T-helper 17 cell (primary cell): ENCODE measurements around the gene SPOCK2. TPM values are rescaled to one million over a fixed set of nuclear protein-coding genes. Genes with fewer than 3 reads are reported as not detected.
A peak's percentile ranks its signal among the peaks of the same experiment; 100 is the strongest.

Experiments used
- ATAC-seq: fragments of 150-1000 bp; cut with Tn5 transposase; 2 replicates; pipeline ENCODE4 v1.10.0; 2021; ENCODE audit warnings: mild to moderate bottlenecking, moderate library complexity
- DNase-seq, 3 donors: peaks; one replicate each; pipeline versions ENCODE4 v3.0.0 to v3.0.0-alpha.2; 2020 to 2021
- H3K9me3 ChIP-seq: one replicate; pipeline ENCODE4 v1.7.0; 2013; ENCODE audit warnings: low read length, mild to moderate bottlenecking; ENCODE audit not compliant: control insufficient read depth, poor library complexity, severe bottlenecking
- H3K27ac Mint-ChIP-seq: one replicate; pipeline ENCODE4 v1.8.0; 2022; ENCODE audit warnings: mild to moderate bottlenecking, moderate library complexity, mixed read lengths
- H3K27me3 Mint-ChIP-seq: one replicate; pipeline ENCODE4 v1.8.0; 2022; ENCODE audit warnings: mixed read lengths
- H3K36me3 Mint-ChIP-seq: one replicate; pipeline ENCODE4 v1.8.0; 2022; ENCODE audit warnings: low read depth, mixed read lengths
- H3K4me1 Mint-ChIP-seq: one replicate; pipeline ENCODE4 v1.8.0; 2022; ENCODE audit warnings: mild to moderate bottlenecking, mixed read lengths
- H3K4me3 Mint-ChIP-seq: one replicate; pipeline ENCODE4 v1.8.0; 2022; ENCODE audit warnings: mild to moderate bottlenecking, moderate library complexity, mixed read lengths
- total RNA-seq, 4 donors: library from RNA in 2 of 4; stranded (reverse) in 2 of 4; gene quantifications; one replicate each; pipeline ENCODE4 v1.2.3 and lab custom pipeline; 2022 to 2026

The SPOCK2 gene
- total RNA-seq, 2 donors from 2014 or later: 603 to 772 TPM

DNA sequence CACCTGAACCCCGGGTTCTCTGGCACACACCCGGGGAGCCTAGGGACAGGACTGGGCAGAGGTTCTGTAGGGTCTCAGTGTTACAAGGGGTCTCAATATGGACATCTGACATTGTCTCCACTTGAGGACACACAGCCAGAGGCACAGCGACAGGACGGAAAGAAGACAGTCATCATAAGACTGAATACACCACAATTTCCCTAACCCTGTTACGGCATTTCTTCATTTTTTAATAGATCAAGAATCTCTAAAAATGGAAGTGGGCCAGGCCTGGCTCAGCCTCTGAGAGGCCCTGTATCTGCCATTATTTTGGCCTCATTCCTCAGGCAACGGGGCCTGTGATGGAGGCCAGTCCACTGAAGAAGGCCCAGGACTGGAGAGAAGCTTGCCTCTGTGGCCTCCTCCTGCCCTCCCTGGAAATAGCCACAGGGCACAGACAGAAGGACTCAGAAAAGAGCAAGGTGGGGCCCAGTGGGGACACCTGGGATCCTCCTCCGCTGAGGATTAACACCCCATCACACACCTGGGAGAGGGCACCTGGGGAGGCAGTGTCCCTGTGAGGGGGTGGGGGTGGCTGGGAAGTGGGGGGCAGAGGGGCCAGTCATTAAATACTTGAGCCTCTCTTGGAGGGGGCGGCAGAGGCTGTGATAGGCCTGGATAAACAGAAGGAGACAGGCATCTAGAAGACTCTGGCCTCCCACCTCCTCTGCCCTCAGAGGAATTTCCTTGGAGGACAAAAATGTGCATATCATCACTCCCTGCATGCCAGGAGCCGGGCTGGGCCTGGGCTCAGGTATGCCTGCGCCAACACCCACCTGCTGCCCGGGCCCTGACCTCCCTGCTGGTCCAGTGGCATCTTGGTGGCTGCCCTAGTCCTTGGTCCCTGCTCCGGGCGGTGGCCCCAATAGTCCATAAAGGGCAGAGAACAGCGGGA, 8.0 kb downstream of the SPOCK2 start:
- no peaks in the 10 kb centered on the region for H3K27me3 Mint-ChIP-seq
- H3K9me3 ChIP-seq: no peaks in the 10 kb centered on the region
- peak overlapping the region; percentile 99 for H3K27ac Mint-ChIP-seq
- H3K4me1 Mint-ChIP-seq: peaks cover 83% of the 10 kb centered on the region
- H3K36me3 Mint-ChIP-seq: peaks cover 9% of the 10 kb centered on the region
- ATAC-seq: no peak
- no peak for DNase-seq
- peak overlapping the region; percentile 99 for H3K4me3 Mint-ChIP-seq

DNA sequence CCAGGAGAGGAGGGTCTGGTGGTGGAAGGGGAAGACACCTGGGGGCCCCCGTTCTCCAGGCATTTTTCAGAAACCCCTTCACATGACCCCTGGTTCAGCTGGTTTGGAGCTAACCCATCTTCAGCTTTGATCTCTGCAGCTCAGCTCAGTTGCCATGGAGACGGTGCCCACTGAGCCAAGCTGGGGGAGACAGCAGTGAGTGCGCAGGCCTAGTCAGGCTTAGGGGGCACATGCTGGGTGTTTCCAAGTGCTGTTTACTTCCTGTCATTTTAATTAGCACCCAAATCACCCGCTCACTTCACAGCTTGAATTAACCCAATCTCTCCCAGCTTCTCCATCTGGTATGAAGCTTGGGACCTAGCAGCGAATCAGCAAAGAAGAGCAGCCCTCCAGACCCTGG, 9.0 kb downstream of the SPOCK2 start:
- peaks cover 6% of the 10 kb centered on the region for H3K36me3 Mint-ChIP-seq
- peak overlapping the region; percentile 99 for H3K4me3 Mint-ChIP-seq
- H3K27ac Mint-ChIP-seq: peak overlapping the region; percentile 99
- peaks cover 83% of the 10 kb centered on the region for H3K4me1 Mint-ChIP-seq
- no peaks in the 10 kb centered on the region for H3K9me3 ChIP-seq
- DNase-seq (peak; percentile 40 to 67 (median 50)), ATAC-seq (peak; percentile 56)
- no peaks in the 10 kb centered on the region for H3K27me3 Mint-ChIP-seq

DNA sequence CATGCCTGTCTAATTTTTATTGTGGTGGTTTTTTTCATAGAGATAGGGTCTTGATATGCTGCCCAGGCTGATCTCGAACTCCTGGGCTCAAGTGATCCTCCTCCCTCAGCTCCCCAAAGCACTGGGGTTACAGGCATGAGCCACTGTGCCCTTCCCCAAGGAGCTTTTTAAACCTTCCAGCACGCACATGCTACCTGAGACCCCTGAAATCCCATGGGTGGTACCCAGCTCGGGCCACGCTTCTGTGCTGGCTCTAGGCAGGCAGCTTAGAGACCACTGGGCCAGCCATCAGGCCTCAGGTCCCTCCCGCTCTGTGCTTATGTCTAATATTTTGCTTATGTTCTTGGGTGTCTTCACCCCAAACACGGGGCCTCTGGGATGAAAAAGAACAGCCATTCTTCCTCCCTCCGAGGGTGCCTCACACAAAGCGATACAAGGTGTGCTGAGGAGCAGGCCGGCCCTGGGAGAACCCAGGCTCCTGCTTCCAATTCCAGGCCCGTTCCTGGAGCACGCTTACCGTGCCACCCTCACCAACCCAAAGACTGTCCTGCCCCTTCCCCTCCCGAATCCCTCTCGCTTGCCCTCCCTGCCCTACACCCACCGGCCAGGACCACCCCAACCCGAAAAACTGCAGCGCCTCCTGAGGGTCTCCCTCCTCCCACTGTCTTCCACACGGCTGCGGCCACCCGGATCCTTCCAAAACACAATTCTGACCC, 10.9 kb downstream of the SPOCK2 start:
- DNase-seq (no peak), ATAC-seq (no peak)
- no peaks in the 10 kb centered on the region for H3K27me3 Mint-ChIP-seq
- peak overlapping the region; percentile 99 for H3K27ac Mint-ChIP-seq
- peaks cover 6% of the 10 kb centered on the region for H3K36me3 Mint-ChIP-seq
- peaks cover 73% of the 10 kb centered on the region for H3K4me1 Mint-ChIP-seq
- peak overlapping the region; percentile 84 for H3K4me3 Mint-ChIP-seq
- no peaks in the 10 kb centered on the region for H3K9me3 ChIP-seq

DNA sequence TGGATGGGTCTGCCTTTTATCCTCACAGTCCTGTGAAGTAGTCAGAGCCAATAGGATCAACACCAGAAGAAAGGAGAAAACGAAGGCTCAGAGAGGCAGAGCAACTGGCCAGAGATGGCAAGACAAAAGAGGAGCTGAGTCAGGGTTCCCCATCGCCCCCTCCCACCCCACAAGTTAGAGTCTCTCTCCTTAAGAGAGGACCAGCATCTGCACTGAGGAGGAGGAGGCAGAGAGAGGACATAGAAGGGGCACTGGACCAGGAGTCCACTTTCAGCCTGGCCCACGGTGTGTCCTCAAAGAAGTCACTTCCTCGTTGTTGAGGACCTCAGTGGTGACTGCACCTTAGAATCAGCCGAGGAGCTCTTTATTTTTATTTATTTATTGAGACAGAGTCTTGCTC, 11.6 kb downstream of the SPOCK2 start:
- Mint-ChIP-seq H3K4me1 (peaks cover 66% of the 10 kb centered on the region), H3K4me3 (peak overlapping the region; percentile 84), H3K36me3 (peaks cover 6% of the 10 kb centered on the region), H3K27ac (peak overlapping the region; percentile 99), H3K27me3 (no peaks in the 10 kb centered on the region)
- DNase-seq: no peak
- no peak for ATAC-seq
- no peaks in the 10 kb centered on the region for H3K9me3 ChIP-seq

DNA sequence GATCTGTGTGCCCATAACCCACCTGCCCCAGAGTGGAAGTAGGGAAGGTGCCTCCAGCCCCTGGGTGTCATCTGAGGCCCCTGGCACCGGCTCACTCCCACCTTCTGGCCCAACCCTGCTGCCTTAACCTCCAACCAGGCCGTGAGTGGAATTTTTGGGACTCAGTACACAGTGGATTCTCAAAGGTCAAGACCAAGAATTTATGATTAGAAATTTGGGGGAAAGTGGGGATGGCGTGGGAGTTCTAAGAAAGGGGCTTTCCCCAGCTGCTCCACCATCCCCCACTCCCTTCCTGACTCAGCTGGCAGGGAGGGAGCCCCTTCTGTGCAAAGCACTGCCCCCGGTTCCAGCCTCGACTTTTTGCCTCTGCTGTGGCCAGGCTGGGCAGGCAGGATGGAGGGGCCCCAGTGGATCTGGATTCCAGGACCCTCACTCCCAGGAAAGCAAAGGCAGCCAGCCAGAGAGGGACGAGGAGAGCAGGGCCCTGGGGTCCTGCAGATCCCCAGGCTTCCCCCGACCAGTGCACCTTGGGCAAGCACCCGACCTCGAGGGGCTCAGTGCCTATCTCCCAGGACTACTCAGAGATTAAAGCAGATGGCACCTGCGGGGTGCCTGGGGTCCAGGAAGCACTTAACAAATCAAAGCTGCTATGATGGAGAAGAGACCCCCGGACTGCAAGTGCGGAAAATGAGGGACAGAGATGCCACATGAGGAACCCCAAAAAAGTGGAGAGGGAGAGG, 12.8 kb downstream of the SPOCK2 start:
- DNase-seq (no peak), ATAC-seq (no peak)
- Mint-ChIP-seq H3K36me3 (peaks cover 6% of the 10 kb centered on the region), H3K4me3 (peak overlapping the region; percentile 84), H3K27me3 (no peaks in the 10 kb centered on the region), H3K4me1 (peaks cover 62% of the 10 kb centered on the region), H3K27ac (peak overlapping the region; percentile 99)
- no peaks in the 10 kb centered on the region for H3K9me3 ChIP-seq

DNA sequence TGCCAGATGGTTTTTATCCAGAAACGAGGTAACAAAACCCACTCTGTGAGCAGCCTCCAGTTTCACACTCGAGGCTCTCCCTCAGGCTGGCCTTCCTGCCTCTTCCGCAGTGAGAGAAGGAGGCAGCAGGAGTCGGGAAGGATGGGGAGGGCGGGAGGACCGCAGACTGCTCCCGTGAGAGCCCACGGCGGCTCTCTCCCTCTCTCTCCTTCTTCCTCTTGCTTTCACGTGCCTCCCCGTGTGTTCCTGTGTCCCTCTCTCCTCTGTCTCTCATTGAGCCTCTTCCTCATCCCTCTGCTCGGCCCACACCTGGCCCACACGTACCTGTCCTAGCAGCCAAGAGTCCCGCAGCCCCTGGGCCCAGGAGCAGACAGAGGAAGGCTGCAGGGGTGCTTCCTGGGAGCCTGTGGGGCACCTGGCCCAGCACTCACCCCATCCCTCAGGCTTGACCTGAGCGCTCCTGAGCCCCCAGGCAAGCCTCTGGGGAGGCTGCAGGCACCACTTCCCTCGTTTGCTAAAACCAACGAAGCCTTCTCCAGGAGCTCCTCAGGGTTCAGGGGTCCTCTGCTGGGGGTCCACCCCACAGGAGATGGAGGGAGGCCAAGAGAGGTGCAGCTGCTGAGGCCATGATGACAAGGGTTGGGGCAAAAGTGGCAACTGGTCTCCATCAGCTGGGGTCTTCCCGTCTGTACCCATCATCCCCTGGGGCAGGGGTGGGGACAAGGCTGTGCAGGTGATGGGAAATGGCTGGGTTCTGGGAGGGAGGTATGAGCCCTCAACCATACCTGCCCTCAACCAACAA, 13.6 kb downstream of the SPOCK2 start:
- H3K4me3 Mint-ChIP-seq: peak overlapping the region; percentile 84
- H3K9me3 ChIP-seq: no peaks in the 10 kb centered on the region
- peaks cover 58% of the 10 kb centered on the region for H3K4me1 Mint-ChIP-seq
- H3K27ac Mint-ChIP-seq: peak overlapping the region; percentile 99
- no peaks in the 10 kb centered on the region for H3K27me3 Mint-ChIP-seq
- no peak for ATAC-seq
- peaks cover 8% of the 10 kb centered on the region for H3K36me3 Mint-ChIP-seq
- no peak for DNase-seq

DNA sequence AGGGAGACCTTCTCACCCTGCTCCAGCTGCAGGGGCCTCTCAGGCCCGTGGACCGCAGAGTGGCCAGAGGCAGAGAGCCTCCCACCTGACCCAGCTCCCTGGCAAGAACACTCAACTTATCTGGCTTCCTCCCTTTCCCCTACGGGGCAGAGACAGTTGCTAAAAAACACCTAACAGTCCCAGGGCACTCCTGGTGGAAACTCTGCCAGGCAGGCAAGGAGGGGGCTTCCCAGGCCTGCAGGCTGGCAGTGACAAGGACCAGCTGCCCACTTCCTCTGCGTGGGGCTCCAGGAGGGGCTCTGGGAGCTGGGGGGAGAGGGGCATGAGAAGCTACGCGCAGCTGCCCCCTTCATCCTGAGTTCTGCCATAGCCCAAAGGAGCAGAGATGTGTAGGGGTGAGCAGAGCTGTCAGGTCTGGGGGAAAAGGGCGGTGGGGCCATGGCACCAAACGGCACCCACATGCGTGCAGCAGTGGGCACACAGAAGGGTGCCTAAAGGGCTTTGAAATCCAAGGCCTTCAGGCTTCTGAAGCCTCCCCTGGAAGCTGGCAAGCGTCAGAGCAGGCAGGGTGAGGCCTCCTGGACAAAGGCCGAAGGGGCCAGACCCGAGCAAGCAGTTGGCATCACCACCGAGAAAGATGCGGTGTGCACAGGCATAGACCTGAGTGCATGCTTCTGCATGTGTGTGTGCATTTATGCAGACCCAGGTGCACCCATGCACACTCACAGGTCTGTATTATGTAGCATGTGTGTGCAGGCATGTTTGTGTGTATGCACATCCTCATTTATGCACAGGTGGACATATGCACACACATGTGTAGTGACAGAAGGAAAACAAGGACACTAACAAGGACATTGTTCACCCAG, 14.4 kb downstream of the SPOCK2 start:
- Mint-ChIP-seq H3K27me3 (no peaks in the 10 kb centered on the region), H3K36me3 (peaks cover 13% of the 10 kb centered on the region), H3K4me3 (no peak overlapping the region), H3K27ac (peak overlapping the region; percentile 99), H3K4me1 (peaks cover 57% of the 10 kb centered on the region)
- no peak for ATAC-seq
- no peaks in the 10 kb centered on the region for H3K9me3 ChIP-seq
- no peak for DNase-seq

DNA sequence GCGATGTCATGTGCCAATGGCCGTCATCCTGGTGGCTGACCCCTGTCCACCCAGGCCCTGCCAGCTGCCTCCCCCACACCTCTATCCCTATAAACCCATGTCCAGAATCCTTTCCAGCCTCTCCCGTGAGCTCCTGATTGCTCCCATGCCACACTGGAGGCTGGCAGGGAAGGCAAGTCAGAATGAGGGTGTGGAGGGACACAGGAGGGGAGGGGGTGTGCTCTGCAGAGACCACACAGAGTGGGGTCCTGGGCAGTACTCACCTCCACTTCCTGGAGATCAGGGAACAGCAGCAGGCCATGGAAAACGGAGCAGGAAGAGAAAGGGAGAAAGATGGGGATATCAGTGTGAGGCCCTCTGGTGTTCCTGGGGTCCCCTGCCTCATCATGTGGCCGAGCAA, 15.7 kb downstream of the SPOCK2 start:
- peaks cover 12% of the 10 kb centered on the region for H3K36me3 Mint-ChIP-seq
- peak overlapping the region; percentile 99 for H3K27ac Mint-ChIP-seq
- no peak overlapping the region for H3K4me3 Mint-ChIP-seq
- ATAC-seq (no peak), DNase-seq (no peak)
- H3K9me3 ChIP-seq: no peaks in the 10 kb centered on the region
- peaks cover 53% of the 10 kb centered on the region for H3K4me1 Mint-ChIP-seq
- no peaks in the 10 kb centered on the region for H3K27me3 Mint-ChIP-seq

DNA sequence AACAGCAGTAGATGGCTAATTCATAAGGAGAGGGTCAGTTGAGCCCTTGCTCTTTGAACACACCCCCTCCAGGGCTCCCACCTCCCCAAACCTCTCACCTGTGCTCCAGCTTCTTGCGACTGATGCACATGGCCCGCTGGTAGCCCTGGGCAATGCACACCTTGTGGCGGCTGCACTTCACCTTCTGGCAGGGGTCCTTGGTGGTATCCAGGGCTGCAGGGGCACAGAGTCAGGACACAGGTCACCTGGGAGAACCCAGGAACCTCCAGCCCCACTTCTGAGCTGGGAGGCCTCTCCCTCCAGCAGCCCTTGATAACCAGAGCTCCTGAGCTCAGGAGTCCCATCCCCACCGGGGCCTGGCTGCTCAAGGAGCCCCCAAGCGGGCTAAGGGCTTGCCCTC, 16.3 kb downstream of the SPOCK2 start:
- no peaks in the 10 kb centered on the region for H3K27me3 Mint-ChIP-seq

DNA sequence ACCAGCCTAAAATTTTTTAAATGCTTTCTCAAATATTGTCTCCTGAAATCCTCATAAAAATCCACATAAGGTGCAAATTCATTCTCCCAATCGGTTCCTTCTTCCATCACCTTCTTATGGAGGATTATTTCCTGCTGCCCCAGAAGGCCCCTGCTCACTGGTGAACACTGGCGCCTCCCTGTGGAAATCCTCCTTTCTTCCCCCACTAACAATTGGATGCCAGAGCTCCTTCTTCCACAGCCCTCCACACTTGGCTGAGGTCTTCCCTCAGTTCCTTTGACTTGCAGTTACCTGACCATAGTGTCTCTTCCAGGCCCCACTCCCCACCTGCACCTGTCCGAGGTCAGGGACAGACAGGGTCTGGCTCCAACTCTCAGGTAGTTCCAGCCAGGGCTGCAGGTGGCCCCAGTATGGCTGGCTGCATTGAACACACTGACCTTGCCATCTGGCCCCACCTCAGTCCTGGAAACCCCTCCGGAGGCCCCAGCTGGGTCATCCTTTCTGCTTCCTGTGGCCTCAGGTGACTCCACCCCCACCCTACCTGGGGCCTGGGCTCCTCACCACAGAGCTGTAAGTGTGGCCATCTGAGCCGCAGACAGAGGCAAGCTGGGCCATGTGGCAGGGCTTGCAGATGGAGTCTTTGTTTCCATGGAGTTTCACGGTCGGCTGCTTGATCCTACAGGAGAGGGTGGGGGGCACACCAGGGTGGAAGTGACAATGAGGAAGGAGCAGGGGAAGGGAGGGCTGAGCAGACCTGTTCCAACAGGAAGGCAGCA, 18.4 kb downstream of the SPOCK2 start:
- peak overlapping the region; percentile 96 for H3K27ac Mint-ChIP-seq
- H3K9me3 ChIP-seq: no peaks in the 10 kb centered on the region
- peaks cover 29% of the 10 kb centered on the region for H3K4me1 Mint-ChIP-seq
- ATAC-seq (no peak), DNase-seq (no peak)
- no peak overlapping the region for H3K4me3 Mint-ChIP-seq
- peaks cover 10% of the 10 kb centered on the region for H3K36me3 Mint-ChIP-seq
- no peaks in the 10 kb centered on the region for H3K27me3 Mint-ChIP-seq

More for the DNA sequence above, 16.3 kb downstream of the SPOCK2 start:
- Mint-ChIP-seq H3K4me1 (peaks cover 47% of the 10 kb centered on the region), H3K36me3 (peaks cover 12% of the 10 kb centered on the region), H3K27ac (peak overlapping the region; percentile 99), H3K4me3 (no peak overlapping the region)
- no peaks in the 10 kb centered on the region for H3K9me3 ChIP-seq
- no peak for DNase-seq
- ATAC-seq: no peak

DNA sequence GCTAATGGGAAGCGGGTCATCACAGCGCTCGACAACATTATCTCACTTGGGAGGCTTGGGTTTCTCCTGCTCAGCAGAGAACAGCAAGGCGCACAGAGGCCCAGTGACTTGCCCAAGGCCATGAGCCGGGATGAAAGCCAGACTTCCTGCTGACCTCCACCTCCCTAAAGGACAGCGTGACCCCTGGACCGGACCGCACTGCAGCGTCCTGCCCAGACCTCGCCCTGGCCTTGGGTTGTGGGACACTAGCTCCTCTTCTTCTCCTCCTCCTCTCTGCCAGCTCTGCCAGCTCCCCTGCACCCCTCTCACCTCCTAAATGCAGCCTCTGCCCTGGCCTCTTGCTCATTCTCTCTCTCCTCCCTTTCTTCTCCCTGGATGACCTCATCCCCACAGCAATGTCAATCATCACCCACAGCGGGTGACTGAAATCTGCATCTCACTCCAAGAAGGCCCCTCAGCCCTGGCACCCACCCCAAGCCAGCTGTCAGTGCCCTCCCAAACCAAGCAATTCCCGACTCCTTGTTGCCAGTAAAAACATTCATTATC, 19.4 kb downstream of the SPOCK2 start:
- Mint-ChIP-seq H3K27ac (peak overlapping the region; percentile 96), H3K36me3 (peaks cover 10% of the 10 kb centered on the region), H3K4me1 (peaks cover 28% of the 10 kb centered on the region), H3K27me3 (no peaks in the 10 kb centered on the region), H3K4me3 (peak overlapping the region; percentile 86)
- ATAC-seq (no peak), DNase-seq (no peak)
- H3K9me3 ChIP-seq: no peaks in the 10 kb centered on the region
